ENCODE data around the gene LRRC36. TPM values are rescaled to one million over a fixed set of nuclear protein-coding genes. Genes with fewer than 3 reads are reported as not detected.
A peak's percentile ranks its signal among the peaks of the same experiment; 100 is the strongest.

Gene LRRC36
- total and polyA plus RNA-seq, 2 of the 13 experiments (the other 11 are each of a cell fraction or from before 2014, with no cell fraction given): 0.12 to 0.15 TPM

GRCh38 chr16:67428146-67428731 is 101.6 kb downstream of the LRRC36 start:
- no peaks in the 10 kb centered on the region for H3K9me3 ChIP-seq (ENCODE audit: low read length)
- no peaks in the 10 kb centered on the region for H3K79me2 ChIP-seq (ENCODE audit: insufficient read depth, low read length)
- H3K4me3 ChIP-seq (replicated peaks in 1 of 3; ENCODE audit: insufficient read depth in 1 of 3, low read depth in 2 of 3, low read length in 3 of 3): peak overlapping the region in 1 of 3 experiments; percentile 22; a peak in 1 of 6 replicates
- in situ Hi-C loops (cut with HindIII; ENCODE audit: extremely low pct_ligation_motif_present, low pct_unique_long_range_greater_than_20kb) (no loop called here), intact Hi-C loops (cut with micrococcal nuclease; ENCODE audit: unreplicated experiment) (loop anchor here (1.0 to 5.0 kb wide), 3 partner anchors 18 to 54 kb away; partner anchors contain the start of genes AGRP and ATP6V0D1)
- no TSS peak for BruUV-seq (replicated peaks)
- peaks cover 52% of the 10 kb centered on the region for H3K4me1 ChIP-seq (ENCODE audit: insufficient read depth, low read length)
- DNase-seq (ENCODE audit: low spot score) (peak; percentile 81), ATAC-seq (peak; percentile 74), FAIRE-seq (peak; percentile 77)
- H3K36me3 ChIP-seq (replicated peaks in 1 of 2; ENCODE audit: control insufficient read depth in 1 of 2, insufficient read depth in 2 of 2, low read length in 2 of 2): no peaks in the 10 kb centered on the region
- no peaks in the 10 kb centered on the region for H4K20me1 ChIP-seq (ENCODE audit: insufficient read depth, low read length)
- peak overlapping the region; percentile 32 for H3K27ac ChIP-seq (ENCODE audit: extremely low read length, insufficient read depth, low read length)
- no peak overlapping the region for H2AFZ ChIP-seq (ENCODE audit: low read length)
- H3K4me2 ChIP-seq (ENCODE audit: low read depth, low read length): peak overlapping the region; percentile 88
- H3K27me3 ChIP-seq (ENCODE audit: control insufficient read depth in 1 of 2, insufficient read depth in 2 of 2, low read length in 2 of 2): peaks cover 4 to 32% of the 10 kb centered on the region in 2 experiments; a peak in 4 of 5 replicates
- peak overlapping the region; percentile 76 for H3K9ac ChIP-seq (ENCODE audit: insufficient read depth, low read depth, low read length)
- CTCF ChIA-PET (ENCODE audit: low intra/inter-chr PET ratio, low total read pairs): interaction anchor here (1.0 to 6.5 kb wide), 5 partner anchors 19 to 149 kb away, joined by 3 to 98 read pairs (median 6); partner anchors contain the start of gene PLEKHG4
- 25% methylated on average over 4 of the region's 11 CpGs for WGBS (ENCODE audit: low lambda C conversion rate)
- POLR2A ChIA-PET: interaction anchor here (1.2 to 3.1 kb wide), 7 partner anchors 10 to 168 kb away, joined by 3 to 39 read pairs (median 7); partner anchors contain the start of gene ATP6V0D1
- TF ChIP-seq ZBTB38 (CRISPR knock-in tag; IDR thresholded peaks at IDR 0.05) (peak; percentile 43; the same call in 1 of the 2 replicates), ZBTB44 (CRISPR knock-in tag; IDR thresholded peaks at IDR 0.05) (no peak), NCOR1 (IDR thresholded peaks at IDR 0.05; ENCODE audit: borderline replicate concordance, low read length) (no peak), ZNF577 (CRISPR knock-in tag; IDR thresholded peaks at IDR 0.05; ENCODE audit: borderline replicate concordance, low read depth) (no peak), AGO2 (optimal IDR thresholded peaks at IDR 0.05; ENCODE audit: low read depth, low read length) (peak; percentile 60), ZNF205 (CRISPR knock-in tag; IDR thresholded peaks at IDR 0.05) (no peak; the same call in 1 of the 2 replicates), HMG20A (CRISPR knock-in tag; IDR thresholded peaks at IDR 0.05; ENCODE audit: borderline replicate concordance) (no peak), ERF (CRISPR knock-in tag; IDR thresholded peaks at IDR 0.05) (peak; percentile 86), POGK (CRISPR knock-in tag; conservative IDR thresholded peaks at IDR 0.05) (no peak), ZKSCAN1 (IDR thresholded peaks at IDR 0.05; ENCODE audit: low read length) (no peak), ZNF24 (IDR thresholded peaks at IDR 0.05) (no peak), SCMH1 (CRISPR knock-in tag; IDR thresholded peaks at IDR 0.05; ENCODE audit: borderline replicate concordance) (no peak), NFYC (CRISPR knock-in tag; IDR thresholded peaks at IDR 0.05) (no peak), IKZF1 (IDR thresholded peaks at IDR 0.05) (no peak), TFE3 (CRISPR knock-in tag; IDR thresholded peaks at IDR 0.05) (no peak), TIGD3 (CRISPR knock-in tag; IDR thresholded peaks at IDR 0.05; ENCODE audit: borderline replicate concordance) (no peak)
